Mesothelial cell of epicardium (in vitro differentiated cells): ENCODE data around the gene ERC2. TPM values are rescaled to one million over a fixed set of nuclear protein-coding genes. Genes with fewer than 3 reads are reported as not detected.

Source experiments
- DNase-seq, 2 experiments: peaks; one replicate each; pipeline ENCODE4 v3.0.0; 2021; ENCODE audit warnings: low spot score in 2 of 2; ENCODE audit not compliant: unreplicated experiment in 2 of 2
- H3K27ac Mint-ChIP-seq: 2 replicates; pipeline ENCODE4 v1.8.0; 2021; ENCODE audit warnings: mixed read lengths
- H3K27me3 Mint-ChIP-seq: 2 replicates; pipeline ENCODE4 v1.8.0; 2021; ENCODE audit warnings: low read depth, mixed read lengths
- H3K36me3 Mint-ChIP-seq: 2 replicates; pipeline ENCODE4 v1.8.0; 2021; ENCODE audit warnings: mixed read lengths
- H3K4me1 Mint-ChIP-seq: 2 replicates; pipeline ENCODE4 v1.8.0; 2021; ENCODE audit warnings: mixed read lengths
- H3K4me3 Mint-ChIP-seq: 2 replicates; pipeline ENCODE4 v1.8.0; 2021; ENCODE audit warnings: mild to moderate bottlenecking, moderate library complexity, mixed read lengths
- H3K9me3 Mint-ChIP-seq: 2 replicates; pipeline ENCODE4 v1.8.0; 2021; ENCODE audit warnings: mixed read lengths
- total RNA-seq: library from RNA; stranded (reverse); gene quantifications from 3 replicates; pipeline ENCODE4 v1.2.1, GENCODE V29; 2021
- TF ChIP-seq, protein P1 (sequence below): fragments of 200-600 bp; sonication (generic); IDR thresholded peaks from one replicate; pipeline ENCODE4 v1.5.0; 2021; ENCODE audit warnings: antibody characterized with exemption; ENCODE audit not compliant: unreplicated experiment

Gene ERC2
- total RNA-seq, 1 donor from 2014 or later: 15.6 TPM

- Mint-ChIP-seq H3K36me3 (no peaks in the 10 kb centered on the region), H3K4me3 (no peak overlapping the region), H3K9me3 (no peaks in the 10 kb centered on the region), H3K27me3 (peaks cover 49% of the 10 kb centered on the region), H3K4me1 (peaks cover 16% of the 10 kb centered on the region), H3K27ac (no peak overlapping the region)
- DNase-seq: no peak
- TF ChIP-seq, protein P1, sequence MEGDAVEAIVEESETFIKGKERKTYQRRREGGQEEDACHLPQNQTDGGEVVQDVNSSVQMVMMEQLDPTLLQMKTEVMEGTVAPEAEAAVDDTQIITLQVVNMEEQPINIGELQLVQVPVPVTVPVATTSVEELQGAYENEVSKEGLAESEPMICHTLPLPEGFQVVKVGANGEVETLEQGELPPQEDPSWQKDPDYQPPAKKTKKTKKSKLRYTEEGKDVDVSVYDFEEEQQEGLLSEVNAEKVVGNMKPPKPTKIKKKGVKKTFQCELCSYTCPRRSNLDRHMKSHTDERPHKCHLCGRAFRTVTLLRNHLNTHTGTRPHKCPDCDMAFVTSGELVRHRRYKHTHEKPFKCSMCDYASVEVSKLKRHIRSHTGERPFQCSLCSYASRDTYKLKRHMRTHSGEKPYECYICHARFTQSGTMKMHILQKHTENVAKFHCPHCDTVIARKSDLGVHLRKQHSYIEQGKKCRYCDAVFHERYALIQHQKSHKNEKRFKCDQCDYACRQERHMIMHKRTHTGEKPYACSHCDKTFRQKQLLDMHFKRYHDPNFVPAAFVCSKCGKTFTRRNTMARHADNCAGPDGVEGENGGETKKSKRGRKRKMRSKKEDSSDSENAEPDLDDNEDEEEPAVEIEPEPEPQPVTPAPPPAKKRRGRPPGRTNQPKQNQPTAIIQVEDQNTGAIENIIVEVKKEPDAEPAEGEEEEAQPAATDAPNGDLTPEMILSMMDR: no peak
Observed at GRCh38 chr3:55607844-55608243, 860.4 kb downstream of the ERC2 start.

DNA sequence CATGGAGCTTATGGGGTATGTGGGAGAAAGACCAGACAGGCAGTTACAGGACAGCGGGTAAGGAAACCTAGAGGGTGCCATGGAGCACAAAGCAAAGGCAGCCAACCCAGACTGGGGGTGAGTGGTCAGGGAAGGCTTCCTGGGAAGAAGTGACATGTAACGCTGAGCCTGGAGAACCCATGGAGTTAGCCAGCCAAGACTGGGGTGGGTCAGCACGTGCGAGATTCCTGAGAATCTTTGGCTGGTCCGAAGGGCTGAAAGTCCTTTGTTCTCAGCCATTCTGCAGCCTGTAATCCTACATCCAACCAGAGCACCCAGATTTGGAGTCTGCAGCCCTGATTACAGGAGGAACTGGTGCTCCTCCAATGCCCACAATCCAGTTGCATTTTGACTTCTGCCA lies 861.1 kb downstream of the ERC2 start:
- H3K9me3 Mint-ChIP-seq: no peaks in the 10 kb centered on the region
- TF ChIP-seq, protein P1: no peak
- H3K27ac Mint-ChIP-seq: no peak overlapping the region
- H3K4me1 Mint-ChIP-seq: peaks cover 16% of the 10 kb centered on the region
- no peak for DNase-seq
- H3K4me3 Mint-ChIP-seq: no peak overlapping the region
- H3K27me3 Mint-ChIP-seq: peaks cover 50% of the 10 kb centered on the region
- no peaks in the 10 kb centered on the region for H3K36me3 Mint-ChIP-seq

GRCh38 chr3:55605443-55606236 lies 862.6 kb downstream of the ERC2 start:
- H3K27me3 Mint-ChIP-seq: peaks cover 50% of the 10 kb centered on the region
- H3K36me3 Mint-ChIP-seq: no peaks in the 10 kb centered on the region
- TF ChIP-seq, protein P1: no peak
- no peak for DNase-seq
- no peak overlapping the region for H3K4me3 Mint-ChIP-seq
- H3K9me3 Mint-ChIP-seq: no peaks in the 10 kb centered on the region
- H3K4me1 Mint-ChIP-seq: peaks cover 11% of the 10 kb centered on the region
- H3K27ac Mint-ChIP-seq: no peak overlapping the region

DNA sequence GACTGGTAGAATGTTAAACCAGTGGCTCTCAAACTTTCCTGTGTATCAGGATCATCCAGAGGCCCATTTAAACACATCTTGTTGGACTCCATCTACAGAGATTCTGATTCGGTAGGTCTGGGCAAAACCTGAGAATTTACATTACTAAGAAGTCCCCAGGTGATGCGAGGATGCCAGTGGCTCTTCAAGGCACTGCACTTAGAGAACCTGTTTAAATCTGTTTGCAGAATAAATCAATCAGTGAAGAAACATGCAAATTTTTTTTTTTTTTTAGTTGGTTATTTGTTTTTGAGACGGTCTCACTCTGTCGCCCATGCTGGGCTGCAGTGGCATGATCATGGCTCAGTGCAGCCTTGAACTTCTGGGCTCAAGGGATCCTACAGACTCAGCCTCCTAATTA lies 863.4 kb downstream of the ERC2 start:
- DNase-seq: no peak
- no peaks in the 10 kb centered on the region for H3K36me3 Mint-ChIP-seq
- H3K27me3 Mint-ChIP-seq: peaks cover 53% of the 10 kb centered on the region
- H3K4me1 Mint-ChIP-seq: peaks cover 10% of the 10 kb centered on the region
- no peak overlapping the region for H3K27ac Mint-ChIP-seq
- TF ChIP-seq, protein P1: no peak
- no peak overlapping the region for H3K4me3 Mint-ChIP-seq
- no peaks in the 10 kb centered on the region for H3K9me3 Mint-ChIP-seq

GRCh38 chr3:55604402-55604801 lies 863.9 kb downstream of the ERC2 start:
- Mint-ChIP-seq H3K27ac (no peak overlapping the region), H3K9me3 (no peaks in the 10 kb centered on the region), H3K4me3 (no peak overlapping the region), H3K36me3 (no peaks in the 10 kb centered on the region), H3K27me3 (peaks cover 55% of the 10 kb centered on the region), H3K4me1 (peaks cover 10% of the 10 kb centered on the region)
- DNase-seq: no peak
- TF ChIP-seq, protein P1: no peak
